Fibroblast of mammary gland (primary cell): ENCODE data around the gene PLCD3.

Source experiments
- DNase-seq: peaks from one replicate; pipeline ENCODE4 v3.0.0-alpha.2; 2010; ENCODE audit warnings: low read depth
- H3K4me3 ChIP-seq: 2 replicates; pipeline ENCODE4 v1.5.1; 2011; ENCODE audit warnings: low read depth, mild to moderate bottlenecking, low read length, moderate library complexity; ENCODE audit not compliant: control insufficient read depth
- TF ChIP-seq, protein P1 (sequence below): conservative IDR thresholded peaks from 2 replicates; pipeline ENCODE4 v1.5.1; 2011; ENCODE audit warnings: low read depth, low read length, inconsistent platforms; ENCODE audit not compliant: control insufficient read depth, insufficient read depth

Gene PLCD3

DNA sequence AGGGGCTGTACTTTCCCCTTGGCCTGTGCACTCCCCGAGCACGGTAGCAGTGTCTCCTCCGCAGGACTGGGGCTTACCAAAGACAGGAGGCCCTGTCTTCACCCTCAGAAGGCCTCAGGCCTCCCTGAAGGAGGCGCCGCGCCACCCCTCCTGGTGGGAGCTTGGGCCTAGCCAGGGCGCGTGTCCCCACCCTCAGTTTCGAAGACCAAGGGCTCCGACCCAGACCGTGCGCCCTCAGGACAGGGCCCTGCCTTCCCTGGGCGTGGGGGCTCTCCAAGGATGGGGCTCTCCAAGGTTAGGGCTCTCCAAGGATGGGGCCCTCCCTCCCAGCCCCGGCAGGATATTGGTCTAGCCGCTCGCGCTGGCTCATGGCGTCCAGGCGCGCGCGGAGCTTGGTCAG is 11.8 kb downstream of the PLCD3 start:
- no peak overlapping the region for H3K4me3 ChIP-seq
- DNase-seq: no peak

DNA sequence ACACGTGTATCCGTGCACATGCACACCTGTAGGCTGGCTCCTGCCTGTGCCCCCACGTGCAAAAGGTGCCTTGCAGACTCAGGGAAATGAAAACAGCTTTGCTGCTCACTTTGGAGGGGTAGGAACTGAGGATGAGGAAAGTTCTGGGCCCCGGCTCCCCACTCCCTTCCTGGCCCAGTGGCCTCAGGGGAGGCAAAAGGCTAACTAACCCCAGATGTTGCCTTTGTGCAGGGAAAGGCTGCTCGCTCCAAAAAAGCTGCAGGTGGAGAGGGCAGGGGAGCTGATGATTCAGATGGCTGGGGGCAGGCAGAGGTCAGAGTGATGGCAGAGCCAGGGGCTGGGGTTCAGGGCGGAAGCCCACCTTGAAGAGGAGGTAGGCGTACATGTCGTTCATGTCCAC is 12.4 kb downstream of the PLCD3 start:
- DNase-seq: no peak
- TF ChIP-seq, protein P1, sequence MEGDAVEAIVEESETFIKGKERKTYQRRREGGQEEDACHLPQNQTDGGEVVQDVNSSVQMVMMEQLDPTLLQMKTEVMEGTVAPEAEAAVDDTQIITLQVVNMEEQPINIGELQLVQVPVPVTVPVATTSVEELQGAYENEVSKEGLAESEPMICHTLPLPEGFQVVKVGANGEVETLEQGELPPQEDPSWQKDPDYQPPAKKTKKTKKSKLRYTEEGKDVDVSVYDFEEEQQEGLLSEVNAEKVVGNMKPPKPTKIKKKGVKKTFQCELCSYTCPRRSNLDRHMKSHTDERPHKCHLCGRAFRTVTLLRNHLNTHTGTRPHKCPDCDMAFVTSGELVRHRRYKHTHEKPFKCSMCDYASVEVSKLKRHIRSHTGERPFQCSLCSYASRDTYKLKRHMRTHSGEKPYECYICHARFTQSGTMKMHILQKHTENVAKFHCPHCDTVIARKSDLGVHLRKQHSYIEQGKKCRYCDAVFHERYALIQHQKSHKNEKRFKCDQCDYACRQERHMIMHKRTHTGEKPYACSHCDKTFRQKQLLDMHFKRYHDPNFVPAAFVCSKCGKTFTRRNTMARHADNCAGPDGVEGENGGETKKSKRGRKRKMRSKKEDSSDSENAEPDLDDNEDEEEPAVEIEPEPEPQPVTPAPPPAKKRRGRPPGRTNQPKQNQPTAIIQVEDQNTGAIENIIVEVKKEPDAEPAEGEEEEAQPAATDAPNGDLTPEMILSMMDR: no peak
- no peak overlapping the region for H3K4me3 ChIP-seq

More for the DNA sequence above, 11.8 kb downstream of the PLCD3 start:
- TF ChIP-seq, protein P1: no peak

DNA sequence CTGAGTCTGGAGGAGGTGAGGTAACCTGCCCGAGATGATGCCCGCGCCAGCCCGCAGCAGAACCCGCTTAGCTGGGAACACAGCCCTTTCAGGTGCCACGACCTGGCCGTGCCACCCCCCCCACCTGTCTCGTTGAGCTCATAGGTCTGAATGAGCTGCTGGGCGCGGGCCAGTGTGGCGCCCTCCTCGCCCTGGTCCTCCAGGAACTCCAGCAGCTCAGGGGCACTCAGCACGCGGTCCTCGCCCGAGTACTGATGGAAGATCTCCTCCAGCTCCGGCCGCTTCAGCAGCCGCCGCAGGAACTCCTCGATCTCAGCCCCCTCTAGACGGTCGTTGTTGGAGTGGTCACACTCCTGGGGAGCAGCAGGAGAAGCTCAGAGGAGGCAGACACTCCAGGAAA is 13.6 kb downstream of the PLCD3 start:
- DNase-seq: no peak
- TF ChIP-seq, protein P1: no peak
- no peak overlapping the region for H3K4me3 ChIP-seq

DNA sequence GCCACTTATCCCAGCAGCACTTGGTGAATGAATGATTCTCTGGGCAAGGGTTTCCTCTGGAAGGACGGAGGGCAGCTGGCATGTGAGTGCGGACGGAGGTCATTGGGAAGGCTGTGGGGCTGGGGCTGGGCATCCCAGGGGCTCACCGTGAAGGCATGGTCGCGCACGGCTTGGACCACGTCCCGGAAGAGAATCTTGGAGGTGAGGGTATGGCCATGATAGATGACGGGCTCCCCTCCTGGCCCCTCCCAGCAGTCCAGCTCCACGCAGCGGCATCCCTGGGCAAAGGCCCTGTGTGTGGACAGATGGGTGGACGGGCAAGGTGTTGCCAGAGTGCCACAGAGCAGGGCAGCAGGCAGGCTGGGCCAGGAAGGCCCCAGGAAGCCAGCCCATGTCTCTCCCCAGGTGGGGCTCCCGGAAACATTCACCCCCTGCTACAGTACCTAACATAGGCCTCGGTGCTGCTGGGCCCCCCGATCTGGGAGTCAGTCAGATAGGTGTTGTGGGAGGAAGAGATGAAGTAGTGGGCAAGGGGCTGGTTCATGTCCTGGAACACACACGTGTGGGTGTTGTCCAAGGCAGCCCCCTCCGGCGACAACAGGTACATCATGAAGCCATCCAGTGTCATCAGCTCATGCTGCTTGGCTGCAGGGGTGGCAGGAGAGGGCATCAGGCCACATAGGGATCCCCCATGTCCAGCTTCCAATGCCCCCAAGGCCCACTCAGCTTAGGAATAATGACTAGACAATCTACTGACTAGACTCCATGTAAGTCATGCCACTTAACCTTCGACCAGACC is 14.3 kb downstream of the PLCD3 start:
- H3K4me3 ChIP-seq: no peak overlapping the region
- DNase-seq: no peak
- TF ChIP-seq, protein P1: no peak

DNA sequence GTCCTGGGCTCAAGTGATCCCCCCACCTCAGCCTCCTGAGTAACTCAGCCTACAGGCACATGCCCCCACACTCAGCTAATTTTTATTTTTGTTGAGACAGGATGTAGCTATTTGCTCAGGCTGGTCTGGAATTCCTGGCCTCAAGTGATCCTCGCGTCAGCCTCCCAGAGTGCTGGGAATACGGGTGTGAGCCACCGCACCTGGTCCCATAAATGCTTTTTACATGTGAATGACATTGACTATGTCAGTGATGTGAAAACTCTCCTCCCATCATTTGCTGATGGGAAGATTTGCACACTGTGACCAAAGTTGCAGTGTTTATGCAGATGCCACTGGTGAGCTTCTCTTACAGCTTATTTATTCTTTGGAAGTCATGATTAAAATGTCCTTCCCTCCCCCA is 15.0 kb downstream of the PLCD3 start:
- TF ChIP-seq, protein P1: no peak
- DNase-seq: no peak
- H3K4me3 ChIP-seq: no peak overlapping the region

DNA sequence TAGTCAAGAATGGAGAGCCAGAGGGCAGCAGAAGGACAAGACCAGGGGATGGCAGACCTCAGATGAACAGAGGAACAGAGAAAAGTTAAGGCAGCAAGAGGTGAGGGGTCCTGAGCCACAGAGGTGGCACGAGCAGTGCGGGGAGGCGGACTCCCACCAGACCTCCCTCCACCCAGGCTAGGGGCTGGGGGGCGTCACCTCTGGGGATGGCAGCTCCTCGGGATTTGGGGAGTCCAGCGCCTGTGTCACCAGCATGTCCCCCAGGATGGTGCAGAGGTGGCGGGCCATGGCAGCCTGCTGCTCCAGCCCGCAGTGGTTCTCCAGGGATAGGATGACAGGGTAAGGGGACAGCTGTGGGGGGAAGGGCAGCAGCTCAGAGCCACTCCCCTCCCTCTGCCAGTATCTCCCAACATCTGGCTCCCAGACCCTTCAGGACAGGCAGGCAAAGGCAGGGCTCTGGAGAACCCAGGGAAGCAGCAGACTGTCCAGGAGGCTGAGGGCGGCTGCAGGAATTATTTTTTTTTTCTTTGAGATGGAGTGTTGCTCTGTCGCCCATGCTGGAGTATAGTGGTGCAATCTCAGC is 15.8 kb downstream of the PLCD3 start:
- TF ChIP-seq, protein P1: no peak
- no peak overlapping the region for H3K4me3 ChIP-seq
- no peak for DNase-seq
